Suprapubic skin (tissue), 4 donors: Measurements from ENCODE around the gene NCK2. TPM values are rescaled to one million over a fixed set of nuclear protein-coding genes. Genes with fewer than 3 reads are reported as not detected.
A peak's percentile ranks its signal among the peaks of the same experiment; 100 is the strongest.

Source experiments
- DNase-seq, 2 donors: peaks; one replicate each; pipeline ENCODE4 v3.0.0-alpha.2; 2019; ENCODE audit warnings: low spot score in 2 of 2
- H3K27ac ChIP-seq: fragments of 200-600 bp; sonication (generic); one replicate; pipeline ENCODE4 v1.5.1; 2019
- H3K27me3 ChIP-seq: fragments of 200-600 bp; sonication (generic); one replicate; pipeline ENCODE4 v1.5.1; 2019
- H3K36me3 ChIP-seq: fragments of 200-600 bp; sonication (generic); one replicate; pipeline ENCODE4 v1.5.1; 2019
- H3K4me1 ChIP-seq: fragments of 200-600 bp; sonication (generic); one replicate; pipeline ENCODE4 v1.5.1; 2019
- H3K4me3 ChIP-seq: fragments of 200-600 bp; sonication (generic); one replicate; pipeline ENCODE4 v1.5.1; 2019; ENCODE audit warnings: mild to moderate bottlenecking
- H3K9me3 ChIP-seq: fragments of 200-600 bp; sonication (generic); one replicate; pipeline ENCODE4 v1.5.1; 2019
- CTCF ChIP-seq, 2 donors: fragments of 200-600 bp in 1 of 2; fragments of 450-650 bp in 1 of 2; sonication (generic) in 1 of 2; IDR thresholded peaks; one replicate each; pipeline ENCODE4 v1.5.1; 2016 to 2019; ENCODE audit warnings: antibody characterized with exemption in 2 of 2, mild to moderate bottlenecking in 1 of 2, moderate library complexity in 1 of 2
- EP300 ChIP-seq: sonication (generic); formaldehyde crosslinking; IDR thresholded peaks from one replicate; pipeline ENCODE4 v1.6.1; 2017; ENCODE audit warnings: antibody characterized with exemption
- POLR2A ChIP-seq, 2 donors: fragments of 450-650 bp; IDR thresholded peaks; one replicate each; pipeline ENCODE4 v1.6.1; 2017; ENCODE audit warnings: antibody characterized with exemption in 2 of 2, mild to moderate bottlenecking in 2 of 2, moderate library complexity in 2 of 2
- POLR2AphosphoS5 ChIP-seq, 3 donors: sonication (generic); formaldehyde crosslinking; IDR thresholded peaks; one replicate each; pipeline ENCODE4 v1.6.1; 2017; ENCODE audit warnings: antibody characterized with exemption in 3 of 3
- WGBS: methylation state at CpG from one replicate; pipeline ENCODE4 v1.1.5; 2018; 5-methylcytosine and 5-hydroxymethylcytosine counted together
- total RNA-seq, 4 donors: library from RNA; depleted of rRNA; stranded (reverse); fragments of >200 nt; gene quantifications; one replicate each; pipeline ENCODE4 v1.1.0, GENCODE V29; 2016

The NCK2 gene
- total RNA-seq, 4 donors from 2014 or later, result 40.1 to 59.4 (median 49.2) TPM

DNA sequence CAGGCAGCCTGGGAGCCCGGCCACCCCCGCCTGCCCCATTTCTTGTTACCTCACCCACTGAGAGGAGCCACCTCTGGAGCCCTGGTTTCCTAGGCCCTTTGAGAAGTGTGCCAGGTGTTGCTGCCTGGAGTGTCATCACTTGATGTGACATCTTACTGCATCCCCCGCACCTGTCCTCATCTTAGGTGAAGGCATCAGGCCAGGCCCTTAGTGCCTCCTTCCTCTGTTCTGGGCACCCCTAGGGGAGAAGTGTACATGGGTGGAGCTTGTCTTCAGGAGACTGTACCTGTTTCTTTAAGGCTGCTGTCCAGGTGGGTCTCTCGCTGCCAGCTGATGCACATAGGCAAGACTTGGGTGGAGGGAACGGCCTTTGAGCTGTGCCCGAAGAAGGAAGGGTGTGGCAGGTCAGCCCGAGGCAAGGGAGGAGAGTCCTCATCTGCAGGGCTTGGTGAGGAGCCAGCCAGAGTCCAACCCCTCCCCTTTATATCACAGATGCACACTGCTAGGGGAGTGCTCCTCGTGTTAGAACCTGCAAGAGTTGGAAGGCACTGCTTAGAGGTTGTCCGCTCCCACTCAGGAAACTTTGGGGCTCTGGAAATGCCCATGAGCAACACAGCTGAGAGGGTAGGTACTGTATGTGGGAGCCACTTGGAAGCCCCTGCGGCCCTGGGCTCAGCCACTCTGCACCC, 45.9 kb downstream of the NCK2 start:
- Histone ChIP-seq H3K36me3 (no peaks in the 10 kb centered on the region), H3K4me1 (peaks cover 53% of the 10 kb centered on the region), H3K4me3 (peak overlapping the region; percentile 2), H3K9me3 (no peaks in the 10 kb centered on the region), H3K27me3 (no peaks in the 10 kb centered on the region), H3K27ac (peak overlapping the region; percentile 50)
- TF ChIP-seq POLR2A (IDR thresholded peaks at IDR 0.05) (no peak), CTCF (IDR thresholded peaks at IDR 0.05) (no peak), EP300 (no peak), POLR2AphosphoS5 (IDR thresholded peaks at IDR 0.05) (no peak)
- 40% methylated on average over 10 of the region's 10 CpGs for WGBS
- DNase-seq, result no peak

GRCh38 chr2:105791229-105791628, 46.5 kb downstream of the NCK2 start:
- H3K4me1 ChIP-seq, result peaks cover 57% of the 10 kb centered on the region
- H3K27ac ChIP-seq, result peak overlapping the region; percentile 50

DNA sequence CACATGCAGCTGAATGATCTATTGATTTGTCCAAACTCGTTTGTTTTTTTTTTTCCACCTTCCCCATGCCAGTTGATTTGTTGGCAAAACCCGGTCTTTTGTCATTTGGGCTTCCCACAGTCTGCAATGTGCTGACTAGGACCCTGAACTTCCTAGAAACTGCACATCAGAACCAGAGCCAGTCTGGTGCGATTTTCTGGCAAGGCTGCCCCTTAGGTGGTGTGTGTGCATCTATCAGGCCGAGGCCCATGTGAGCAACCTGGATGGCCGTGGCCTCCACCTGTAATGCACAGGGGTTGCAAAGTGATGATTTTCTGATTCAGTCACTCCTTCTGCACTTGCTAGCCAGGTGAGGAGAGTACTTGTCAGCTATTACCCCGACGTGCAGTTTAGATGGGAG, 47.8 kb downstream of the NCK2 start:
- H3K9me3 ChIP-seq, result no peaks in the 10 kb centered on the region
- H3K36me3 ChIP-seq, result no peaks in the 10 kb centered on the region
- WGBS, result 83% methylated on average over 7 of the region's 7 CpGs
- H3K4me3 ChIP-seq, result no peak overlapping the region
- no peak overlapping the region for H3K27ac ChIP-seq
- no peaks in the 10 kb centered on the region for H3K27me3 ChIP-seq
- DNase-seq, result no peak
- H3K4me1 ChIP-seq, result peaks cover 64% of the 10 kb centered on the region
- no peak for TF ChIP-seq CTCF (IDR thresholded peaks at IDR 0.05)
- TF ChIP-seq POLR2AphosphoS5 (IDR thresholded peaks at IDR 0.05), result no peak
- no peak for TF ChIP-seq EP300
- no peak for TF ChIP-seq POLR2A (IDR thresholded peaks at IDR 0.05)

More at GRCh38 chr2:105791229-105791628, 46.5 kb downstream of the NCK2 start:
- Histone ChIP-seq H3K4me3 (no peak overlapping the region), H3K9me3 (no peaks in the 10 kb centered on the region), H3K27me3 (no peaks in the 10 kb centered on the region), H3K36me3 (no peaks in the 10 kb centered on the region)
- TF ChIP-seq EP300 (no peak), POLR2A (IDR thresholded peaks at IDR 0.05) (no peak), CTCF (IDR thresholded peaks at IDR 0.05) (no peak), POLR2AphosphoS5 (IDR thresholded peaks at IDR 0.05) (no peak)
- no peak for DNase-seq
- 51% methylated on average over 12 of the region's 12 CpGs for WGBS

GRCh38 chr2:105793196-105793975, 48.7 kb downstream of the NCK2 start:
- WGBS, result 98% methylated on average over 6 of the region's 6 CpGs
- H3K4me3 ChIP-seq, result no peak overlapping the region
- H3K36me3 ChIP-seq, result no peaks in the 10 kb centered on the region
- no peak for DNase-seq
- H3K27me3 ChIP-seq, result no peaks in the 10 kb centered on the region
- TF ChIP-seq EP300 (no peak), POLR2A (IDR thresholded peaks at IDR 0.05) (no peak), CTCF (IDR thresholded peaks at IDR 0.05) (no peak), POLR2AphosphoS5 (IDR thresholded peaks at IDR 0.05) (no peak)
- no peak overlapping the region for H3K27ac ChIP-seq
- peaks cover 72% of the 10 kb centered on the region for H3K4me1 ChIP-seq
- H3K9me3 ChIP-seq, result no peaks in the 10 kb centered on the region

- no peak for TF ChIP-seq POLR2A (IDR thresholded peaks at IDR 0.05)
- no peak for TF ChIP-seq POLR2AphosphoS5 (IDR thresholded peaks at IDR 0.05)
- TF ChIP-seq CTCF (IDR thresholded peaks at IDR 0.05), result no peak
- TF ChIP-seq EP300, result no peak
- no peak overlapping the region for H3K27ac ChIP-seq
- peaks cover 78% of the 10 kb centered on the region for H3K4me1 ChIP-seq
- no peaks in the 10 kb centered on the region for H3K36me3 ChIP-seq
- DNase-seq, result no peak
- H3K9me3 ChIP-seq, result no peaks in the 10 kb centered on the region
- no peak overlapping the region for H3K4me3 ChIP-seq
- WGBS, result 73% methylated on average over 3 of the region's 3 CpGs
- no peaks in the 10 kb centered on the region for H3K27me3 ChIP-seq
Measured at GRCh38 chr2:105794926-105795574, 50.3 kb downstream of the NCK2 start.
